SK-N-SH (cell line): ENCODE results near the gene MATN1. TPM values are rescaled to one million over a fixed set of nuclear protein-coding genes. Genes with fewer than 3 reads are reported as not detected.

Experiments
- CTCF ChIA-PET: fragments of 300-600, 350-600 bp; formaldehyde crosslinking; extraction: SDS; loops from one replicate; lab custom pipeline; 2021; lab: Yijun Ruan, JAX
- POLR2A ChIA-PET: fragments of 350-600 bp; sonication (Branson Sonifier 250); formaldehyde crosslinking; extraction: SDS; loops from one replicate; lab custom pipeline; 2020; ENCODE audit warnings: antibody characterized with exemption, inconsistent platforms; lab: Yijun Ruan, JAX
- DNase-seq: peaks from one replicate; pipeline ENCODE4 v3.0.0; 2012
- H2AFZ ChIP-seq: fragments of 200-600 bp; sonication (generic); 2 replicates; pipeline ENCODE4 v1.8.1; 2016; ENCODE audit warnings: antibody characterized with exemption, mild to moderate bottlenecking, low read depth
- H3F3A ChIP-seq: fragments of 200-600 bp; sonication (generic); replicated peaks from 2 replicates; pipeline ENCODE3; 2016; ENCODE audit warnings: antibody characterized with exemption, mild to moderate bottlenecking; ENCODE audit not compliant: insufficient read depth
- H3K27ac ChIP-seq, 2 experiments: fragments of 200-500 bp in 1 of 2; fragments of 200-600 bp in 1 of 2; sonication (Bioruptor generic) in 1 of 2; sonication (generic), shearing (Covaris generic) in 1 of 2; 2 replicates each; pipeline versions ENCODE4 v1.5.1 to v1.6.1; 2014 to 2016; ENCODE audit warnings: low read depth in 2 of 2, inconsistent platforms in 1 of 2, low read length in 1 of 2, mild to moderate bottlenecking in 1 of 2, mixed read lengths in 1 of 2
- H3K27me3 ChIP-seq: fragments of 200-600 bp; sonication (generic), shearing (Covaris generic); 2 replicates; pipeline ENCODE4 v1.6.1; 2016; ENCODE audit warnings: mixed run types; ENCODE audit not compliant: insufficient read depth
- H3K36me3 ChIP-seq, 2 experiments: fragments of 200-500 bp in 1 of 2; fragments of 200-600 bp in 1 of 2; sonication (Bioruptor generic) in 1 of 2; sonication (generic) in 1 of 2; replicated peaks in 1 of 2; 2 replicates each; pipeline versions ENCODE3 to v1.5.1; 2014 to 2016; ENCODE audit warnings: low read length in 1 of 2, mild to moderate bottlenecking in 1 of 2; ENCODE audit not compliant: insufficient read depth in 2 of 2, control insufficient read depth in 1 of 2
- H3K4me1 ChIP-seq, 2 experiments: fragments of 200-500 bp in 1 of 2; fragments of 200-600 bp in 1 of 2; sonication (Bioruptor generic) in 1 of 2; sonication (generic), shearing (Covaris generic) in 1 of 2; 2 replicates each; pipeline versions ENCODE4 v1.5.1 to v1.6.1; 2014 to 2016; ENCODE audit warnings: low read depth in 1 of 2, low read length in 1 of 2, mixed run types in 1 of 2; ENCODE audit not compliant: insufficient read depth in 2 of 2, control insufficient read depth in 1 of 2
- H3K4me2 ChIP-seq: fragments of 200-600 bp; sonication (generic), shearing (Covaris generic); 2 replicates; pipeline ENCODE4 v1.6.1; 2017; ENCODE audit warnings: mixed run types
- H3K4me3 ChIP-seq, 2 experiments: fragments of 200-500 bp in 1 of 2; fragments of 200-600 bp in 1 of 2; sonication (Bioruptor generic) in 1 of 2; sonication (generic), shearing (Covaris generic) in 1 of 2; 2 replicates each; pipeline versions ENCODE4 v1.5.1 to v1.8.1; 2014 to 2016; ENCODE audit warnings: low read depth in 2 of 2, inconsistent platforms in 1 of 2, low read length in 1 of 2, mild to moderate bottlenecking in 1 of 2, mixed read lengths in 1 of 2, moderate library complexity in 1 of 2
- H3K79me2 ChIP-seq: fragments of 200-600 bp; sonication (generic); 2 replicates; pipeline ENCODE4 v1.8.1; 2017; ENCODE audit warnings: mild to moderate bottlenecking; ENCODE audit not compliant: insufficient read depth
- H3K9ac ChIP-seq: fragments of 200-600 bp; sonication (generic); 2 replicates; pipeline ENCODE4 v1.6.1; 2017; ENCODE audit warnings: mixed run types
- H3K9me2 ChIP-seq: fragments of 200-600 bp; sonication (generic); 2 replicates; pipeline ENCODE4 v1.6.1; 2017; ENCODE audit warnings: mixed run types
- H3K9me3 ChIP-seq: fragments of 200-600 bp; sonication (generic); 2 replicates; pipeline ENCODE4 v1.6.1; 2017; ENCODE audit warnings: mixed run types, mild to moderate bottlenecking, moderate library complexity
- H4K20me1 ChIP-seq: fragments of 200-600 bp; sonication (generic); 2 replicates; pipeline ENCODE4 v1.6.1; 2017; ENCODE audit warnings: mild to moderate bottlenecking, mixed run types; ENCODE audit not compliant: insufficient read depth
- ELF1 ChIP-seq: IDR thresholded peaks from 2 replicates; pipeline ENCODE4 v1.4.0; 2012
- MAX ChIP-seq: IDR thresholded peaks from 2 replicates; pipeline ENCODE4 v1.4.0; 2012; ENCODE audit warnings: low read depth
- MEF2A ChIP-seq: IDR thresholded peaks from 2 replicates; pipeline ENCODE4 v1.4.0; 2012; ENCODE audit warnings: low read depth, borderline replicate concordance
- PBX3 ChIP-seq: IDR thresholded peaks from 2 replicates; pipeline ENCODE4; 2012
- RFX5 ChIP-seq: IDR thresholded peaks from 2 replicates; pipeline ENCODE4 v1.6.1; 2012; ENCODE audit warnings: mild to moderate bottlenecking, improper control_type of control experiment, low read length
- RXRA ChIP-seq: IDR thresholded peaks from 2 replicates; pipeline ENCODE4 v1.4.0; 2012; ENCODE audit warnings: low read depth, mild to moderate bottlenecking, borderline replicate concordance
- TAF1 ChIP-seq: IDR thresholded peaks from 2 replicates; pipeline ENCODE4 v1.6.1; 2012; ENCODE audit warnings: low read depth, mild to moderate bottlenecking, low read length, moderate library complexity, borderline replicate concordance
- TEAD4 ChIP-seq: IDR thresholded peaks from 2 replicates; pipeline ENCODE4 v1.4.0; 2012; ENCODE audit warnings: mild to moderate bottlenecking, borderline replicate concordance; ENCODE audit not compliant: insufficient read depth
- YY1 ChIP-seq: IDR thresholded peaks from 2 replicates; pipeline ENCODE4 v1.4.0; 2012; ENCODE audit warnings: low read depth, mild to moderate bottlenecking
- WGBS: methylation state at CpG from one replicate; pipeline ENCODE4 v1.1.6; 2017; ENCODE audit warnings: low lambda C conversion rate; 5-methylcytosine and 5-hydroxymethylcytosine counted together
- polyA plus RNA-seq, 3 experiments: library from polyadenylated mRNA; depleted of rRNA; stranded (reverse); fragments of >200 nt; gene quantifications; 2 replicates each; pipeline ENCODE4 v1.2.3, GENCODE V29; 2012
- small RNA-seq, 7 experiments: library from RNA; depleted of rRNA; stranded (forward); fragments of <200 nt; gene quantifications; one replicate each; pipeline ENCODE3, GENCODE V24; 2012

MATN1 gene
- polyA plus RNA-seq, 1 of the 3 experiments (the other 2 are of a cell fraction): 0.23 TPM

GRCh38 chr1:30663596-30664091 lies 59.7 kb downstream of the MATN1 start:
- CTCF ChIA-PET: no interaction called here
- Histone ChIP-seq H3K4me3 (no peak overlapping the region), H3K4me2 (no peak overlapping the region), H3F3A (no peaks in the 10 kb centered on the region), H4K20me1 (no peaks in the 10 kb centered on the region), H3K79me2 (no peaks in the 10 kb centered on the region), H3K4me1 (peaks cover 0 to 11% of the 10 kb centered on the region in 2 experiments; a peak in 1 of 4 replicates), H3K9me2 (no peaks in the 10 kb centered on the region), H3K9me3 (no peaks in the 10 kb centered on the region), H2AFZ (no peak overlapping the region), H3K27ac (no peak overlapping the region), H3K27me3 (no peaks in the 10 kb centered on the region), H3K9ac (no peak overlapping the region), H3K36me3 (no peaks in the 10 kb centered on the region)
- no peak for DNase-seq
- WGBS: 53% methylated on average over 13 of the region's 13 CpGs
- POLR2A ChIA-PET: no interaction called here
- TF ChIP-seq ELF1 (no peak), RXRA (no peak)

GRCh38 chr1:30662291-30662840 lies 61.0 kb downstream of the MATN1 start:
- CTCF ChIA-PET: interaction anchor here (1.1 kb wide), 1 partner anchor 732 kb away, joined by 3 read pairs; no protein-coding TSS in a partner anchor
- no peak overlapping the region for H3K9ac ChIP-seq
- H4K20me1 ChIP-seq: no peaks in the 10 kb centered on the region

GRCh38 chr1:30661311-30661710 lies 62.1 kb downstream of the MATN1 start:
- Histone ChIP-seq H3K36me3 (no peaks in the 10 kb centered on the region), H4K20me1 (no peaks in the 10 kb centered on the region), H3K9me3 (no peaks in the 10 kb centered on the region), H3K27ac (no peak overlapping the region), H3K4me3 (no peak overlapping the region), H3K79me2 (no peaks in the 10 kb centered on the region), H2AFZ (no peak overlapping the region), H3F3A (no peaks in the 10 kb centered on the region), H3K27me3 (no peaks in the 10 kb centered on the region), H3K4me1 (peaks cover 0 to 11% of the 10 kb centered on the region in 2 experiments; a peak in 1 of 4 replicates), H3K9ac (no peak overlapping the region), H3K4me2 (no peak overlapping the region), H3K9me2 (no peaks in the 10 kb centered on the region)
- DNase-seq: no peak
- POLR2A ChIA-PET: interaction anchor here (0.6 kb wide), 1 partner anchor 379 kb away, joined by 5 read pairs; no protein-coding TSS in a partner anchor
- CTCF ChIA-PET: interaction anchor here (1.1 kb wide), 1 partner anchor 733 kb away, joined by 3 read pairs; no protein-coding TSS in a partner anchor
- no peak for TF ChIP-seq YY1
- WGBS: 22% methylated on average over 9 of the region's 10 CpGs

More at GRCh38 chr1:30662291-30662840, 61.0 kb downstream of the MATN1 start:
- H3K9me3 ChIP-seq: no peaks in the 10 kb centered on the region
- H3K4me2 ChIP-seq: no peak overlapping the region
- DNase-seq: no peak
- H3K4me3 ChIP-seq: no peak overlapping the region
- no peak overlapping the region for H2AFZ ChIP-seq
- H3F3A ChIP-seq: no peaks in the 10 kb centered on the region
- H3K79me2 ChIP-seq: no peaks in the 10 kb centered on the region
- TF ChIP-seq YY1: no peak
- TF ChIP-seq TAF1: no peak
- no peak for TF ChIP-seq MAX
- no peak for TF ChIP-seq MEF2A
- TF ChIP-seq TEAD4: no peak
- no peak for TF ChIP-seq PBX3
- no peak for TF ChIP-seq RFX5
- H3K9me2 ChIP-seq: no peaks in the 10 kb centered on the region
- H3K36me3 ChIP-seq: no peaks in the 10 kb centered on the region
- POLR2A ChIA-PET: no interaction called here
- peaks cover 0 to 11% of the 10 kb centered on the region in 2 experiments; a peak in 1 of 4 replicates for H3K4me1 ChIP-seq
- H3K27me3 ChIP-seq: no peaks in the 10 kb centered on the region
- no peak overlapping the region for H3K27ac ChIP-seq
- WGBS: 20% methylated on average over 1 of the region's 9 CpGs

Small RNAs within 50 kb of the gene (small RNA-seq; reads per million reads assigned to genes)
- 0 to 0.06 (median 0) reads per million in 7 experiments for gene MIR4420

Other genes starting within 250 kb of the MATN1 start
- 1.0 and 1.1 TPM in 2 replicates for gene LAPTM5, start 34.2 kb upstream of the MATN1 start, polyA plus RNA-seq (2012; rRNA removed)
- gene SDC3, start 185.2 kb upstream of the MATN1 start, polyA plus RNA-seq (2012; rRNA removed): 16.2 and 18.8 TPM in 2 replicates